Thyroid gland (tissue), 4 donors: ENCODE data around the gene SORL1.

Experiments used
- CTCF ChIP-seq, 6 experiments: fragments of 200-600 bp in 3 of 6; fragments of 450-650 bp in 3 of 6; sonication (generic) in 3 of 6; IDR thresholded peaks; one replicate each; pipeline ENCODE4 v1.5.1; 2016 to 2019; ENCODE audit warnings: antibody characterized with exemption in 6 of 6, mild to moderate bottlenecking in 2 of 6, inconsistent platforms in 1 of 6, moderate library complexity in 1 of 6
- POLR2A ChIP-seq, 2 donors: fragments of 450-650 bp; IDR thresholded peaks; one replicate each; pipeline ENCODE4 v1.6.1; 2017; ENCODE audit warnings: antibody characterized with exemption in 2 of 2, mild to moderate bottlenecking in 2 of 2, moderate library complexity in 1 of 2

- TF ChIP-seq POLR2A (IDR thresholded peaks at IDR 0.05) (no peak), CTCF (IDR thresholded peaks at IDR 0.05) (no peak)
Measured at GRCh38 chr11:121522043-121522941, 70.2 kb downstream of the SORL1 start.
